ENCODE results near the gene GPRC5D.

GRCh38 chr12:12998248-12998647 is 46.3 kb upstream of the GPRC5D start:
- TF ChIP-seq, protein P1, sequence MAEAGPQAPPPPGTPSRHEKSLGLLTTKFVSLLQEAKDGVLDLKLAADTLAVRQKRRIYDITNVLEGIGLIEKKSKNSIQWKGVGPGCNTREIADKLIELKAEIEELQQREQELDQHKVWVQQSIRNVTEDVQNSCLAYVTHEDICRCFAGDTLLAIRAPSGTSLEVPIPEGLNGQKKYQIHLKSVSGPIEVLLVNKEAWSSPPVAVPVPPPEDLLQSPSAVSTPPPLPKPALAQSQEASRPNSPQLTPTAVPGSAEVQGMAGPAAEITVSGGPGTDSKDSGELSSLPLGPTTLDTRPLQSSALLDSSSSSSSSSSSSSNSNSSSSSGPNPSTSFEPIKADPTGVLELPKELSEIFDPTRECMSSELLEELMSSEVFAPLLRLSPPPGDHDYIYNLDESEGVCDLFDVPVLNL (CRISPR knock-in tag; IDR thresholded peaks at IDR 0.05; ENCODE audit: low read depth) = no peak
- TF ChIP-seq RNF2 (IDR thresholded peaks at IDR 0.05) = no peak
- TF ChIP-seq CTCF (IDR thresholded peaks at IDR 0.05 in 2 of 3, conservative IDR thresholded peaks at IDR 0.05 in 1 of 3; ENCODE audit: insufficient read depth in 2 of 3, low read depth in 1 of 3, low read length in 3 of 3) = no peak
- no peak for TF ChIP-seq POLR2AphosphoS5 (IDR thresholded peaks at IDR 0.05; ENCODE audit: control insufficient read depth, insufficient read depth, low read depth, low read length)
